OCI-LY1 (cell line): ENCODE measurements around the gene ATAT1.
A peak's percentile ranks its signal among the peaks of the same experiment; 100 is the strongest.

Source experiments
- H2AFZ ChIP-seq: fragments of 200-600 bp; sonication (generic), shearing (Covaris generic); 2 replicates; pipeline ENCODE4 v1.6.0; 2014; ENCODE audit warnings: antibody characterized with exemption, mild to moderate bottlenecking, low read length
- H3F3A ChIP-seq: fragments of 200-600 bp; sonication (generic), shearing (Covaris generic); 2 replicates; pipeline ENCODE4 v1.6.0; 2014; ENCODE audit warnings: mild to moderate bottlenecking, antibody characterized with exemption, low read length, moderate library complexity; ENCODE audit not compliant: insufficient read depth
- H3K27ac ChIP-seq: fragments of 200-600 bp; sonication (generic); 2 replicates; pipeline ENCODE4 v1.5.1; 2014; ENCODE audit warnings: low read length, mixed run types, mild to moderate bottlenecking, low read depth; ENCODE audit not compliant: poor library complexity, severe bottlenecking
- H3K27me3 ChIP-seq: fragments of 200-600 bp; sonication (generic); 2 replicates; pipeline ENCODE4 v1.6.0; 2014; ENCODE audit warnings: antibody characterized with exemption, mild to moderate bottlenecking, low read length, moderate library complexity; ENCODE audit not compliant: insufficient read depth
- H3K36me3 ChIP-seq: fragments of 200-600 bp; sonication (generic); 2 replicates; pipeline ENCODE4 v1.6.1; 2014; ENCODE audit warnings: mild to moderate bottlenecking, antibody characterized with exemption, low read length, moderate library complexity, mixed read lengths; ENCODE audit not compliant: insufficient read depth
- H3K4me1 ChIP-seq: fragments of 200-600 bp; sonication (generic); 2 replicates; pipeline ENCODE4 v1.5.1; 2014; ENCODE audit warnings: mild to moderate bottlenecking, low read length, moderate library complexity; ENCODE audit not compliant: insufficient read depth, severe bottlenecking
- H3K4me2 ChIP-seq: fragments of 200-600 bp; sonication (generic), shearing (Covaris generic); 2 replicates; pipeline ENCODE4 v1.6.1; 2014; ENCODE audit warnings: low read length
- H3K4me3 ChIP-seq: fragments of 200-600 bp; sonication (generic); 2 replicates; pipeline ENCODE4 v1.5.1; 2014; ENCODE audit warnings: low read length, low read depth, mild to moderate bottlenecking, mixed read lengths; ENCODE audit not compliant: poor library complexity, severe bottlenecking
- H3K79me2 ChIP-seq: fragments of 200-600 bp; shearing (Covaris generic); 2 replicates; pipeline ENCODE4 v1.6.1; 2016; ENCODE audit warnings: mixed run types, low read length, mixed read lengths; ENCODE audit not compliant: insufficient read depth
- H3K9ac ChIP-seq: fragments of 200-600 bp; sonication (generic), shearing (Covaris generic); 2 replicates; pipeline ENCODE4 v1.6.1; 2014; ENCODE audit warnings: mild to moderate bottlenecking, low read length, mixed read lengths
- H3K9me2 ChIP-seq: fragments of 200-600 bp; sonication (generic), shearing (Covaris generic); 2 replicates; pipeline ENCODE4 v1.6.1; 2014; ENCODE audit warnings: low read depth, mild to moderate bottlenecking, low read length, mixed read lengths
- H3K9me3 ChIP-seq: fragments of 200-600 bp; shearing (Covaris generic); 2 replicates; pipeline ENCODE4 v1.6.1; 2014; ENCODE audit warnings: low read length, mixed read lengths
- H4K20me1 ChIP-seq: fragments of 200-600 bp; sonication (generic), shearing (Covaris generic); 2 replicates; pipeline ENCODE4 v1.6.0; 2016; ENCODE audit warnings: mild to moderate bottlenecking, low read length; ENCODE audit not compliant: insufficient read depth
- CTCF ChIP-seq: fragments of 200-600 bp; sonication (generic), shearing (Covaris generic); IDR thresholded peaks from 2 replicates; pipeline ENCODE4 v1.5.1; 2017; ENCODE audit warnings: mild to moderate bottlenecking, antibody characterized with exemption, low read length, moderate library complexity, mixed read lengths
- EZH2 ChIP-seq: fragments of 200-600 bp; sonication (generic), shearing (Covaris generic); IDR thresholded peaks from 2 replicates; pipeline ENCODE4 v1.8.0; 2017; ENCODE audit warnings: borderline replicate concordance, mixed run types, mild to moderate bottlenecking, antibody characterized with exemption, low read length, moderate library complexity, mixed read lengths

The ATAT1 gene

DNA sequence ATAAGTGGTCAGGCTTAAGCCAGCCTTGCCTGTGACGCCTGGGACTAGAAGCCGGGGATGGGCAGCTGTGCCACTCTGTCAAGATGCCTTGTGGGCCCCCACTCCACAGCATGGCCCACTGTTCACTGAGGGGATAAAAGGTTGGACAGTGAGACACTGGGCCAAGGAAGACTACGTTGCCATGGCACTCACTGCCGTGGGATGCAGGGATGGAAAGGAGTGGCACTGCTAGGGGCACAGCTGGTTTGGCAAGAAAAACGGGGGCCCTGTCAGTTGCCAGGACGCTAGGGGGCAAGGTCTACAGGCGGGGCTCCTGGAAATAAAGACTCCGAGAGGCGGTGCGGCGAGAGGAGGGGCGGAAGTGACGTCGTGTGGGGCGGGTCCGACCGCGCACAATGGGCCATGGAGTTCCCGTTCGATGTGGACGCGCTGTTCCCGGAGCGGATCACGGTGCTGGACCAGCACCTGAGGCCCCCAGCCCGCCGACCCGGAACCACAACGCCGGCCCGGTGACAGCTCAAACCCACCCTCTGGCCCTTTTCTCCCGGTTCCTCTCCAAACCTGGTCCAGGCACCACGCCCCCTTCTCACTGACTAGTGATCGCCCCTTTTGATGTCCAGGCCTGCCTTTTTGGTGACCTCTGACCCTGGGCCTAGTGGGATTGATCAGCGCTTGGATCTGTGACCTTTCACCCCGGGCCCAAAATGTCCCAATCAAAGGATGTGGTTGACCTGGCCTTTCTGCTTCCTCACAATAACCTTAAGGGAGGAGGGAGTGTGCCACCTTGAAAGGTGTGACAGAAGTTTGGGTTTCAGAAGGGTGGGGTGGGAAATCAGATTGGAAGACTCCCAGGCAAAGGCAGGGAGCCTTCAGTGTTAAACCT, at the start of gene ATAT1:
Gene ATAT1, plus strand, starts transcription at position 391 of the 883 bp plus-strand sequence.
- Histone ChIP-seq H3K9me3 (no peaks in the 10 kb centered on the region), H3K36me3 (peaks cover 64% of the 10 kb centered on the region)

DNA sequence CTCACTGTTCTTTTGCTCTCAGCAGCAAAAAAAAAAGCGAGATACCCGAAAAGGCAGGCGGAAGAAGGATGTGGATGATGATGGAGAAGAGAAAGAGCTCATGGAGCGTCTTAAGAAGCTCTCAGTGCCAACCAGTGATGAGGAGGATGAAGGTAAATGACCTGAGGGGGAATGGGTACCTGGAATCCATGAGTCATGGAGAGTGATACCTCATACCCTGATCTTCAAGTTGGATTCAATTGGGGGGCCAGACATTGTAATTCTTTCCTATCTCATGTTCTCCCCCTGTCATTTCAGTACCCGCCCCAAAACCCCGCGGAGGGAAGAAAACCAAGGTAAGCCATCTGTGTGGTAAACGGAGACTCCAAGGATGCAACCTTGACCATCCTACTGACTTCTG, 48.6 kb upstream of the ATAT1 start:
- peaks cover 13% of the 10 kb centered on the region for H3K4me1 ChIP-seq
- no peak overlapping the region for H3K9ac ChIP-seq
- TF ChIP-seq EZH2 (no peak), CTCF (no peak)
- no peaks in the 10 kb centered on the region for H3F3A ChIP-seq
- H3K36me3 ChIP-seq: peaks cover 78% of the 10 kb centered on the region
- no peaks in the 10 kb centered on the region for H4K20me1 ChIP-seq
- no peak overlapping the region for H2AFZ ChIP-seq
- no peak overlapping the region for H3K4me2 ChIP-seq
- H3K27me3 ChIP-seq: no peaks in the 10 kb centered on the region
- no peak overlapping the region for H3K4me3 ChIP-seq
- no peak overlapping the region for H3K27ac ChIP-seq
- H3K9me3 ChIP-seq: no peaks in the 10 kb centered on the region
- no peaks in the 10 kb centered on the region for H3K9me2 ChIP-seq
- H3K79me2 ChIP-seq: peaks cover 33% of the 10 kb centered on the region

More for the DNA sequence above, at the start of gene ATAT1:
- Histone ChIP-seq H3K4me3 (peak within 1 kb of the TSS; percentile 74), H4K20me1 (no peaks in the 10 kb centered on the region), H3K9ac (peak within 1 kb of the TSS; percentile 80), H3K79me2 (no peaks in the 10 kb centered on the region), H3K9me2 (no peaks in the 10 kb centered on the region), H3K27ac (peak within 1 kb of the TSS; percentile 21), H3K4me2 (peak within 1 kb of the TSS; percentile 88), H3K4me1 (peaks cover 13% of the 10 kb centered on the region), H3F3A (peaks cover 4% of the 10 kb centered on the region; the same call in 1 of the 2 replicates), H2AFZ (no peak within 1 kb of the TSS), H3K27me3 (no peaks in the 10 kb centered on the region)
- TF ChIP-seq CTCF (peak; percentile 49; the same call in 1 of the 2 replicates), EZH2 (no peak)

DNA sequence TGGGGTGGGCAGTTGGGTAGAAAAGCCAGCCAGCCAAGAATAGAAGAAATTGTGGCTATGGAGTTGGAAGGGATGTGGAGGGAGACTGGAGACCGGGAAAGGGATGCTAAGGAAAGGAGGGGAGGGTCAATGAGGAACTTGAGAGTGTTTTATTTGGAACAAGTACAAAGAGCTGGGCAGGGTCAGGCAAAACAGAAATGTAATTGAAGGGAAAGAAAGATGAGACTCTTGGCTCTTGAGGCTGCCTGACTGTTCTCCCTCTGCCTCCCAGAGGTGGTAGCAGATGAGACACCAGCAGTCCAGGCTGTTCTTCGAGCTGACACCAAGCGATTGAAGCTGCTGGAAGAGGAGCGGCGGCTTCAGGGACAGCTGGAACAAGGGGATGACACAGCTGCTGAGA, 42.8 kb upstream of the ATAT1 start:
- H3K9me3 ChIP-seq: no peaks in the 10 kb centered on the region
- TF ChIP-seq EZH2: no peak
- no peaks in the 10 kb centered on the region for H3K9me2 ChIP-seq
- H3K4me1 ChIP-seq: no peaks in the 10 kb centered on the region
- H3K27me3 ChIP-seq: no peaks in the 10 kb centered on the region
- no peaks in the 10 kb centered on the region for H3F3A ChIP-seq
- H4K20me1 ChIP-seq: no peaks in the 10 kb centered on the region
- H3K79me2 ChIP-seq: no peaks in the 10 kb centered on the region
- H3K36me3 ChIP-seq: peaks cover 92% of the 10 kb centered on the region
- H3K4me2 ChIP-seq: no peak overlapping the region
- no peak overlapping the region for H3K4me3 ChIP-seq
- no peak overlapping the region for H2AFZ ChIP-seq
- H3K27ac ChIP-seq: no peak overlapping the region
- no peak overlapping the region for H3K9ac ChIP-seq
